Raji (cell line): ENCODE results near the gene GCG.

Source experiments
- POLR2A ChIP-seq: IDR thresholded peaks from 2 replicates; pipeline ENCODE4 v1.6.1; 2011; ENCODE audit warnings: low read depth, low read length, control low read depth; ENCODE audit not compliant: insufficient read depth

The GCG gene

GRCh38 chr2:162115076-162115475 lies 37.0 kb downstream of the GCG start:
- TF ChIP-seq POLR2A: no peak

GRCh38 chr2:162114271-162114670 lies 37.8 kb downstream of the GCG start:
- no peak for TF ChIP-seq POLR2A

GRCh38 chr2:162113776-162114168 lies 38.3 kb downstream of the GCG start:
- TF ChIP-seq POLR2A: no peak

GRCh38 chr2:162113088-162113775 lies 38.8 kb downstream of the GCG start:
- TF ChIP-seq POLR2A: no peak

- TF ChIP-seq POLR2A: no peak
Measured at GRCh38 chr2:162111958-162112850, 39.8 kb downstream of the GCG start.

- no peak for TF ChIP-seq POLR2A
Measured at GRCh38 chr2:162107361-162107901, 44.6 kb downstream of the GCG start.

GRCh38 chr2:162106746-162107145 lies 45.3 kb downstream of the GCG start:
- no peak for TF ChIP-seq POLR2A

- TF ChIP-seq POLR2A: no peak
Measured at GRCh38 chr2:162106146-162106551, 45.9 kb downstream of the GCG start.

GRCh38 chr2:162103443-162104009 lies 48.5 kb downstream of the GCG start:
- TF ChIP-seq POLR2A: no peak

GRCh38 chr2:162100579-162100978 lies 51.5 kb downstream of the GCG start:
- TF ChIP-seq POLR2A: no peak

GRCh38 chr2:162099836-162100235 lies 52.2 kb downstream of the GCG start:
- no peak for TF ChIP-seq POLR2A
